Erythroblast (primary cell): ENCODE data around the gene PPDPF.

ENCODE experiments used
- GATA1 ChIP-seq: IDR thresholded peaks from 2 replicates; pipeline ENCODE4 v1.6.1; 2011; ENCODE audit warnings: low read depth, mild to moderate bottlenecking, control low read depth, low read length, moderate library complexity
- POLR2A ChIP-seq: IDR thresholded peaks from 2 replicates; pipeline ENCODE4 v1.6.1; 2011; ENCODE audit warnings: mild to moderate bottlenecking, low read length

DNA sequence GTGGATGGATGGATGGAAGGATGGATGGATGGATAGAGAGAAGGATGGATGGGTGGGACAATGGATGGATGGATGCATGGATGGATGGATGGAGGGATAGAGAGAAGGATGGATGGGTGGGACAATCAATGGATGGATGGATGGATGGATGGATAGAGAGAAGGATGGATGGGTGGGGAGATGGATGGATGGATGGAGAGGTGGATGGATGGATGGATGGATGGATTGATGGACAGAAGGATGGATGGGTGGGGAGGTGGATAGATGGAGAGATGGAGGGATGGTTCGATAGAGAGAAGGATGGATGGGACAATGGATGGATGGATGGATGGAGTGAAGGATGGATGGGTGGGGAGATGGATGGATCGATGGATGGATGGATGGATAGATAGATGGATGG lies 28.0 kb upstream of the PPDPF start:
- TF ChIP-seq POLR2A (no peak), GATA1 (no peak)
